Measurements from ENCODE around the gene RGS6.

DNA sequence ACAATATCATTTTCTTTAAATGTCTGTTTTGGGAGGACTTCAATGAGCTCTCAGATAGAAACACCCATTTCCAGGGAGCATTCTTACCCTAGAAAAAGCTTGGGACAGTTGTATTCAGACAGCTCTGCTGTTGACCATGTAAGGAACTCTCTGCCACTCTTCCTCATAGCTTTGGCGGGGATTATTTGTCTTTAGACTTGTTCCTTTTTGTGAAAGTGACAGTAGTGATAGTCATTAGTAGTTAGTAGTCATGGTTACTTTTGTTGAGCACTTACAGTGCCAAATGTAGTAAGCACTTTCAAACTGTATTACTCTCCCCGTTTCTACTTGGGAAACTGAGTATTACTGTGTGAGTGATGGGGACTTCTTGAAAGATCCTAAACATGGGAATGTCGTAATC is 167.3 kb downstream of the RGS6 start:
- TF ChIP-seq EZH2 (IDR thresholded peaks at IDR 0.05; ENCODE audit: low read length, unreplicated experiment), result no peak
- TF ChIP-seq, protein P1, sequence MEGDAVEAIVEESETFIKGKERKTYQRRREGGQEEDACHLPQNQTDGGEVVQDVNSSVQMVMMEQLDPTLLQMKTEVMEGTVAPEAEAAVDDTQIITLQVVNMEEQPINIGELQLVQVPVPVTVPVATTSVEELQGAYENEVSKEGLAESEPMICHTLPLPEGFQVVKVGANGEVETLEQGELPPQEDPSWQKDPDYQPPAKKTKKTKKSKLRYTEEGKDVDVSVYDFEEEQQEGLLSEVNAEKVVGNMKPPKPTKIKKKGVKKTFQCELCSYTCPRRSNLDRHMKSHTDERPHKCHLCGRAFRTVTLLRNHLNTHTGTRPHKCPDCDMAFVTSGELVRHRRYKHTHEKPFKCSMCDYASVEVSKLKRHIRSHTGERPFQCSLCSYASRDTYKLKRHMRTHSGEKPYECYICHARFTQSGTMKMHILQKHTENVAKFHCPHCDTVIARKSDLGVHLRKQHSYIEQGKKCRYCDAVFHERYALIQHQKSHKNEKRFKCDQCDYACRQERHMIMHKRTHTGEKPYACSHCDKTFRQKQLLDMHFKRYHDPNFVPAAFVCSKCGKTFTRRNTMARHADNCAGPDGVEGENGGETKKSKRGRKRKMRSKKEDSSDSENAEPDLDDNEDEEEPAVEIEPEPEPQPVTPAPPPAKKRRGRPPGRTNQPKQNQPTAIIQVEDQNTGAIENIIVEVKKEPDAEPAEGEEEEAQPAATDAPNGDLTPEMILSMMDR (conservative IDR thresholded peaks at IDR 0.05; ENCODE audit: low read depth, low read length), result no peak
